ENCODE results near the gene SOX1. TPM values are rescaled to one million over a fixed set of nuclear protein-coding genes. Genes with fewer than 3 reads are reported as not detected.

Gene SOX1
- total and polyA plus RNA-seq, 8 donors = 0.08 TPM; not detected in 7

DNA sequence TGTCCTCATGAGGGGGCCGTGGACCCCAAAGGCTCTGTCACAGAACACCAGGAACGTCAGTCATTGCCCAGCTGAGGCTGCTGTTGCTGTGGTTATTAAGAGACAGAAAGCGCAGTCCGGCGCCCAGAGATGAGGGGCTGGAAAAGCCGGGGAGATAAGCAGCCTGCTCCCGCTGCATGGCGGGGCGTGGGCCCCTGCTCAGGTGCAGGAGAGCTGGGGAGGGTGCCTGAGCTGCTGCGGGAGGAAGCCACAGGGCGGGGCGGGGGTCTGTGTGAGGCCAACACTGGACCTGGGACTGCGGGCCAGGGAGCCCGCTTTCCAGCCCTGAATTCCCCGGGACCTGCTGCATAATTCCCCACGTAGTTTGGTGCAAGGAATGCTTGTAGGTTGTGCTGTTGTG, 11.3 kb downstream of the SOX1 start:
- ATAC-seq = no peak
- H3K27me3 ChIP-seq = peaks cover 50 to 81% of the 10 kb centered on the region in 2 donors
- no peak for TF ChIP-seq CTCF (IDR thresholded peaks at IDR 0.05)

GRCh38 chr13:112078879-112079531, 12.1 kb downstream of the SOX1 start:
- intact Hi-C loops (cut with DNase I) = no loop called here
- H3K9me3 ChIP-seq = peaks cover 0 to 15% of the 10 kb centered on the region in 2 donors
- ATAC-seq = no peak
- H3K36me3 ChIP-seq = no peaks in the 10 kb centered on the region
- no peak for DNase-seq
- no peak overlapping the region for H3K27ac ChIP-seq
- H3K4me1 ChIP-seq = no peaks in the 10 kb centered on the region
- no peak overlapping the region for H3K4me3 ChIP-seq
- peaks cover 42 to 73% of the 10 kb centered on the region in 2 donors for H3K27me3 ChIP-seq
- no peak for TF ChIP-seq CTCF (IDR thresholded peaks at IDR 0.05)

More for the DNA sequence above, 11.3 kb downstream of the SOX1 start:
- Histone ChIP-seq H3K27ac (no peak overlapping the region), H3K4me1 (peaks cover 0 to 7% of the 10 kb centered on the region in 2 donors), H3K9me3 (peaks cover 0 to 7% of the 10 kb centered on the region in 2 donors), H3K4me3 (no peak overlapping the region), H3K36me3 (no peaks in the 10 kb centered on the region)
- intact Hi-C loops (cut with DNase I) = no loop called here
- DNase-seq = no peak

DNA sequence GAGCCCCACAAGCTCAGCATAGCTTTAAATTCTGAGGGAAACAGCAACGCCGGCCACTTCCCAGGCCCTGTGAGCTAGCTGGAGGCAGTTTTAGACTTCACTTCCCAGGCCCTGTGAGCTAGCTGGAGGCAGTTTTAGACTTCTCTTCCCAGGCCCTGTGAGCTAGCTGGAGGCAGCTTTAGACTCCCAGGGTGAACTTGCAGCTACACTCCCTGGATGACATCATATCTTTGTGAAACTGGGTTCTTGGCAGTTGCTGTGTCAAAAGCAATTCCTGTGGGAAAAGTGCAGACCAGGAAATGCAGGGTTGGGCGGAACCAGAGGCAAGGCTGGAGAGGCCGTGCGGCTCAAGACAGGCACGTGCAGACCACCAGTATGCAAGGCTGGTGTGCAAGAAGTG, 12.7 kb downstream of the SOX1 start:
- Histone ChIP-seq H3K4me1 (no peaks in the 10 kb centered on the region), H3K9me3 (peaks cover 0 to 22% of the 10 kb centered on the region in 2 donors), H3K27me3 (peaks cover 35 to 66% of the 10 kb centered on the region in 2 donors), H3K4me3 (no peak overlapping the region), H3K36me3 (no peaks in the 10 kb centered on the region), H3K27ac (no peak overlapping the region)
- intact Hi-C loops (cut with DNase I) = no loop called here
- TF ChIP-seq CTCF (IDR thresholded peaks at IDR 0.05) = no peak
- no peak for ATAC-seq
- DNase-seq = no peak

DNA sequence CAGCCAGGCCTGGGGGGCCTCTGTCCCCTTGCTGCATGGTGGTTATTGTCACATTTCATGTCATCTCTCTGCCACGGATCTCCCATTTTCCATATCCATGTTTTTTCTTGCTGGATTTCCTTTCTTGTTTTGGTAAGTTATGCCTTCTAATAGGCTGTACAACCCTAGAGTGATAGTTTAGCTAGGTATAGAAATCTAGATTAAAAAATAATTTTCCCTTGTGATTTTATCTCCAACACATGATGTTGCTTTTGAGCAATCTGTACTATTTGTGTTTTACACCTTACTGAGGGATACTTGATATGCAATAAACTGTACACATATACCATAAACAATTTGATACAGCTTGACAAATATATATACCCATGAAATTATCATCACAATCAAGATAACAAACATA, 17.0 kb downstream of the SOX1 start:
- H3K27ac ChIP-seq = no peak overlapping the region
- TF ChIP-seq CTCF (IDR thresholded peaks at IDR 0.05) = no peak
- no peaks in the 10 kb centered on the region for H3K36me3 ChIP-seq
- ATAC-seq (no peak), DNase-seq (no peak)
- H3K4me1 ChIP-seq = no peaks in the 10 kb centered on the region
- intact Hi-C loops (cut with DNase I) = no loop called here
- H3K4me3 ChIP-seq = no peak overlapping the region
- peaks cover 0 to 53% of the 10 kb centered on the region in 2 donors for H3K27me3 ChIP-seq
- H3K9me3 ChIP-seq = peaks cover 0 to 32% of the 10 kb centered on the region in 2 donors

GRCh38 chr13:112092453-112092852, 25.5 kb downstream of the SOX1 start:
- H3K4me1 ChIP-seq = no peaks in the 10 kb centered on the region
- no peak for TF ChIP-seq CTCF (IDR thresholded peaks at IDR 0.05)
- DNase-seq (no peak), ATAC-seq (no peak)
- peaks cover 0 to 42% of the 10 kb centered on the region in 2 donors for H3K27me3 ChIP-seq
- no peak overlapping the region for H3K27ac ChIP-seq
- no peaks in the 10 kb centered on the region for H3K36me3 ChIP-seq
- intact Hi-C loops (cut with DNase I) = no loop called here
- no peak overlapping the region for H3K4me3 ChIP-seq
- H3K9me3 ChIP-seq = no peaks in the 10 kb centered on the region

All from left lung (tissue), 10 donors.